Brain microvascular endothelial cell (primary cell): ENCODE data around the gene CTSK.
"Not testable (repeated sequence)": the region's sequence is repeated elsewhere in the genome, so short reads cannot be mapped to it uniquely, and the experiment has no call there.

Experiments used
- DNase-seq: peaks from one replicate; pipeline ENCODE4 v3.0.0-alpha.2; 2020
- H3K27ac ChIP-seq: fragments of 250-450 bp; sonication (Bioruptor Pico); 2 replicates; pipeline ENCODE4 v1.5.1; 2020; ENCODE audit warnings: mild to moderate bottlenecking, moderate library complexity
- H3K27me3 ChIP-seq: fragments of 250-450 bp; sonication (Bioruptor Pico); replicated peaks from 2 replicates; pipeline ENCODE4 v1.5.1; 2020; ENCODE audit warnings: mild to moderate bottlenecking
- H3K36me3 ChIP-seq: fragments of 250-450 bp; sonication (Bioruptor Pico); replicated peaks from 2 replicates; pipeline ENCODE4 v1.5.1; 2020; ENCODE audit warnings: mild to moderate bottlenecking
- H3K4me3 ChIP-seq: 2 replicates; pipeline ENCODE4 v1.5.1; 2011; ENCODE audit warnings: low read depth, mild to moderate bottlenecking, control low read depth, low read length, moderate library complexity
- CTCF ChIP-seq: IDR thresholded peaks from 2 replicates; pipeline ENCODE4 v1.5.1; 2011; ENCODE audit warnings: low read depth, mild to moderate bottlenecking, moderate library complexity, low read length, control low read depth, inconsistent platforms; ENCODE audit errors: missing control alignments
- in situ Hi-C: cut with HindIII; loops from 2 replicates; pipeline ENCODE4 v1.10.0; 2017; ENCODE audit warnings: low sequenced_read_pairs, low pct_ligation_motif_present

Gene CTSK

GRCh38 chr1:150788946-150789345 is 19.1 kb downstream of the CTSK start:
- in situ Hi-C loops, result no loop called here
- no peak overlapping the region for H3K27ac ChIP-seq

GRCh38 chr1:150787455-150787854 is 20.6 kb downstream of the CTSK start:
- no peak for TF ChIP-seq CTCF
- H3K4me3 ChIP-seq, result no peak overlapping the region
- H3K27ac ChIP-seq, result no peak overlapping the region
- in situ Hi-C loops, result no loop called here
- DNase-seq, result no peak
- no peaks in the 10 kb centered on the region for H3K27me3 ChIP-seq
- H3K36me3 ChIP-seq, result no peaks in the 10 kb centered on the region

More at GRCh38 chr1:150788946-150789345, 19.1 kb downstream of the CTSK start:
- Histone ChIP-seq H3K4me3 (no peak overlapping the region), H3K27me3 (no peaks in the 10 kb centered on the region), H3K36me3 (no peaks in the 10 kb centered on the region)
- no peak for TF ChIP-seq CTCF
- no peak for DNase-seq

GRCh38 chr1:150780510-150780909 is 27.6 kb downstream of the CTSK start:
- DNase-seq, result no peak
- in situ Hi-C loops, result no loop called here
- Histone ChIP-seq H3K27ac (no peak overlapping the region), H3K27me3 (no peaks in the 10 kb centered on the region), H3K36me3 (no peaks in the 10 kb centered on the region), H3K4me3 (no peak overlapping the region)
- TF ChIP-seq CTCF, result no peak

GRCh38 chr1:150778409-150778808 is 29.7 kb downstream of the CTSK start:
- TF ChIP-seq CTCF, result no peak
- H3K27ac ChIP-seq, result no peak overlapping the region
- DNase-seq, result no peak
- in situ Hi-C loops, result no loop called here
- no peaks in the 10 kb centered on the region for H3K27me3 ChIP-seq
- no peak overlapping the region for H3K4me3 ChIP-seq
- H3K36me3 ChIP-seq, result no peaks in the 10 kb centered on the region

- Histone ChIP-seq H3K27me3 (no peaks in the 10 kb centered on the region), H3K27ac (no peak overlapping the region), H3K36me3 (no peaks in the 10 kb centered on the region), H3K4me3 (no peak overlapping the region)
- in situ Hi-C loops, result no loop called here
- no peak for DNase-seq
- no peak for TF ChIP-seq CTCF
Observed at GRCh38 chr1:150777544-150777943, 30.5 kb downstream of the CTSK start.

GRCh38 chr1:150775931-150776505 is 32.0 kb downstream of the CTSK start:
- H3K27me3 ChIP-seq, H3K36me3 ChIP-seq, DNase-seq, H3K4me3 ChIP-seq, in situ Hi-C loops, H3K27ac ChIP-seq: not testable (repeated sequence)
